GM12872 (cell line): ENCODE results near the gene STXBP6.

ENCODE experiments used
- CTCF ChIP-seq: IDR thresholded peaks from 3 replicates; pipeline ENCODE4 v1.5.1; 2011; ENCODE audit warnings: low read depth, mild to moderate bottlenecking, low read length, moderate library complexity; ENCODE audit not compliant: insufficient read depth

STXBP6 gene

GRCh38 chr14:24920265-24921075 lies 129.5 kb downstream of the STXBP6 start:
- TF ChIP-seq CTCF = no peak

DNA sequence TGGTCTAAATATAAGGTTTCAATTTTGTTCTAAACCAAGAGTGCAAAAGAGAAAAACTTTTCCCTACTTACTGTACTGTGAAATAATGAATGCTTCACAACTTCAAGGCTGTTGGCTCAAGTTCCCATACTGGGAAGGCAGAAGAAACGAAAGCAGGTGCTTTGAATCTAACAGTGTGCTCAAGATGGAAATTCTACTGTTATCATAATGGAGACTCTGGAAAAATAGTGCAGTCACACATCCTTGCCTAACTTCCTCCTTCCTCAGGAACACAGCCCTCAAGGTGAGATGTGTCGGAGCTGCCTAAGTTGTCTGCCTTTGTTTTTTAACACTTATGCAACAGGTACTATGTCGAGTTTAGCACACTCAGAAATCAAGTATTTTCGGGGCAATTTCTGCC lies 131.1 kb downstream of the STXBP6 start:
- TF ChIP-seq CTCF = no peak

- no peak for TF ChIP-seq CTCF
These were observed 133.9 kb downstream of the STXBP6 start for GRCh38 chr14:24915958-24916595.

GRCh38 chr14:24915403-24915921 lies 134.5 kb downstream of the STXBP6 start:
- no peak for TF ChIP-seq CTCF

GRCh38 chr14:24913746-24914145 lies 136.2 kb downstream of the STXBP6 start:
- TF ChIP-seq CTCF = no peak

- no peak for TF ChIP-seq CTCF
These were observed 136.9 kb downstream of the STXBP6 start for GRCh38 chr14:24913021-24913420.

DNA sequence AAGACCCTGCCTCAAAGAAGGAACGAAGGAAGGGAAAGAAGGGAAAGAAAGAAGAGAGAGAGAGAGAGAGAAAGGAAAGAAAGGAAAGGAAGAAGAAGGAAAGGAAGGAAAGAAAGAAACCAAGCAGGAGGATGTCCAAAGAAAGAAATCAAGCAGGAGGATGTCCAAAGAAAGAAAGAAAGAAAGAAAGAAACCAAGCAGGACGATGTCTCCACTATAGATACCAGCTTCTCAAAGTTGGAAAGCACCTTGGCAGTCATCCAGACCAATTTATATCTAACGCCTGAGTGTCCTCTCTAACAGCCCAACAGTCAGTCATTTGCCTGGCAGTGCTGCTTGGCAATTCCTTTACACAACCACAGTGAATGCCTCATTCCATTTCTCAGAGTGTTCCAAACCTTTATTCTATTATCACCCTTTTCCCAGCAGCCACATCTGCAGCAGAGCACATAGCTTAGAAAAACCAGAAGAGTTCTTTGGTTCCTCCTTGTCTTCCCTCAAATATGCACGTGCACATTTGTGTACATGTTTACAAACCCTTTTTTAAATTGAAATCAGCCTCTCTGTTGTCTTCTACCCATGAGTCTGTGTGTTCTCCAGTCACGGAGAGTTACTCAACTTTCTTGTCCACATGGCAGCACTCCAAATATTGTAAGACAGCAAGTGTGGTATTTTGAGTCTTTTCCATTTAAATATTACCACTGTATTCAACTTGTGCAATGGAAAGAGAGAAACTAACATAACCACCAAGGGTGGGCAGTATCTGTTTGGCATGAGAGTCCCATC lies 138.4 kb downstream of the STXBP6 start:
- no peak for TF ChIP-seq CTCF
